GM19240 (cell line): Measurements from ENCODE around the gene MRPL55.

Experiments
- DNase-seq: peaks from one replicate; pipeline ENCODE4 v3.0.0; 2011; ENCODE audit warnings: low spot score; ENCODE audit not compliant: insufficient read length

MRPL55 gene

GRCh38 chr1:228072658-228073043 is 36.4 kb downstream of the MRPL55 start:
- no peak for DNase-seq

GRCh38 chr1:228071839-228072657 is 37.1 kb downstream of the MRPL55 start:
- DNase-seq, result no peak

DNA sequence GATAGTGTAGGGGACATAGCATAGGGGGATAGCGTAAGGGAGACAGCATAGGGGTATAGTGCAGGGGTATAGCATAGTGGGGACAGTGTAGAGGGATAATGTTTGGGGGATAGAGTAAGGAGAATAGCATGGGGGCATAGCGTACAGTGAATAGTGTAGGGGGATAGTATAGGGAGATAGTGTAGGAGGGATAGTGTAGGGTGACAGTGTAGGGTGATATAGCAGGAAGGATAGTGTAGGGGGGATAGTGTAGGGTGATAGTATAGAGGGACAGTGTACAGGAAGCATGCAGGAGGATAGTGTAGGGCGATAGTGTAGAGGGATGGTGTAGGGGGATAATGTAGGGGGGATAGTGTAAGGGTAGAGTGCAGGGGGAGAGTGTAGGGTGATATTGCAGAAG is 38.2 kb downstream of the MRPL55 start:
- no peak for DNase-seq

GRCh38 chr1:228070173-228070572 is 38.9 kb downstream of the MRPL55 start:
- no peak for DNase-seq

DNA sequence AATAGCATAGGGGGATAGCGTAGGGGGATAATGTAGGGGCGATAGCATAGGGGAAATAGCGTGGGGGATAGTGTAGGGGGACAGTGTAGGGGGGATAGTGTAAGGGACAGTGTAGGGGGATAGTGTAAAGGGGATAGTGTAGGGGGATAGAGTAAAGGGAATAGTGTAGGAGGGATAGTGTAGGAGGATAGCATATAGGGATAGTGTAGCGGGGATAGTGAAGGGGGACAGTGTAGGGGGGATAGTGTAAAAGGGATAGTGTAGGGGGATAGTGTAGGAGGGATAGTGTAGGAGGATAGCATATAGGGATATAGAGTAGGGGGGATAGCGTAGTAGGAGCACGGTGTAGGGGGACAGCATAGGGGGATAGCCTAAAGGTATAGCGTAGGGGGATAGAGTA is 40.7 kb downstream of the MRPL55 start:
- no peak for DNase-seq

- no peak for DNase-seq
Observed at GRCh38 chr1:228066891-228067654, 42.0 kb downstream of the MRPL55 start.

DNA sequence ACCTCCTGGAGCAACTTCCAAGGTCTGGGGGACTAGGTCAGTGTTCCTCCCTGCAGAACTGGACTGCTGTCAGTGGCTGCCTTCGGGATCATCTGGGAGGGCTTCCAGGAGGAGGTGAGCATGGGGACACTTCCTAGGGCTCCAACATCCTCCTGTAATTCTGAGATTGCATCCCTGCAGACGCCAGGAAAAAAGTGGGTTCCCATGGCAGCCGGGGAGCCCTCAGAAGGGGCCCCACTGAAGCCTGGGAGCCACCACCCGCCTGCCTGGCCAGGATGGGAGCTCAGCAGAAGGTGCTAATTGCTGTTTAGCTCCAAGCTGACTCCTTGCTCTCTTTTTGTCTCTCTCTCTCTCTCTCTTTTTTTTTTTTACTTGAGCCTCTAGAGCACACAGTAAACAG is 42.7 kb downstream of the MRPL55 start:
- no peak for DNase-seq

DNA sequence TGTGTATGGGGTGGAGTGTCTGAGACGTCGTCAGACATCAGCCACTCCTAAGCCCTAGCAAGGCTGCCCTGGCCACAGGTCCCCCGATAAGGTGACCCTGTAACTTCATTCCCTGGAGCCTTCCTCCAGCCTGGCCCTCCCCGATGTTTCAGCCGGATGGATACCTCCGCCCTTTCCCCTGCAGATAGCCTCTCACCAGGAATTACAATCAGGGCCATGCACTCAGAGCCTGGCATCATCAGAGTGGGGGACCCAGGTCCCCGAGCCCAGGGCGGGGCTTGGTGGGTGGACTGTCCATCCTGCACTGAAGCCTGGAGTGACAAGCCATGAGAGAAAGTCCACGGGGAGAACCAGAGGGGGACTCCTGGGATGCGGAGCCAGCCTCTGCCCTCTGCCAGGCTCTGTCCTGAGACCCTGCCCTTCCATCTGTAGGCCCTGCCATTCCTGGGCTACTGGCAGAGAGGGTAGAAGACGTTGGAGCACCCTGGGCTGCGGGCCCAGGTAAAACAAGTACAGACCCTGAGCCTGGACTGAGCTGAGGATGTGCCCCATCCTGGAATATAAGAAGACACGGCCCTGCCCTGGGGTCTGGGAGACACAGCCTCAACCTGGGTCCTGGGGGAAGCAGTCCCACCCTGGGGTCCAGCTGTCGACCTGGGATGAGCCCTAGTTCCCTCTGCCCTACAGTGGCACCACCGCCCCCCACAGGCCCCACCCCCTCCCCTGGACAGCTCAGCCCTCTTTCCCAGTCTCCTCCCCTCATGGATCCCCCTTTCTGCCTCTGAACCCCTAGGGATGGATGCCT is 43.4 kb downstream of the MRPL55 start:
- DNase-seq, result no peak

- no peak for DNase-seq
Observed at GRCh38 chr1:228064741-228065542, 44.2 kb downstream of the MRPL55 start.

GRCh38 chr1:228064296-228064695 is 44.8 kb downstream of the MRPL55 start:
- DNase-seq, result no peak

- DNase-seq, result no peak
Observed at GRCh38 chr1:228063251-228064191, 45.6 kb downstream of the MRPL55 start.

- DNase-seq, result no peak
Observed at GRCh38 chr1:228062812-228063211, 46.3 kb downstream of the MRPL55 start.

GRCh38 chr1:228062085-228062791 is 46.9 kb downstream of the MRPL55 start:
- DNase-seq, result no peak

GRCh38 chr1:228061411-228062084 is 47.6 kb downstream of the MRPL55 start:
- no peak for DNase-seq

DNA sequence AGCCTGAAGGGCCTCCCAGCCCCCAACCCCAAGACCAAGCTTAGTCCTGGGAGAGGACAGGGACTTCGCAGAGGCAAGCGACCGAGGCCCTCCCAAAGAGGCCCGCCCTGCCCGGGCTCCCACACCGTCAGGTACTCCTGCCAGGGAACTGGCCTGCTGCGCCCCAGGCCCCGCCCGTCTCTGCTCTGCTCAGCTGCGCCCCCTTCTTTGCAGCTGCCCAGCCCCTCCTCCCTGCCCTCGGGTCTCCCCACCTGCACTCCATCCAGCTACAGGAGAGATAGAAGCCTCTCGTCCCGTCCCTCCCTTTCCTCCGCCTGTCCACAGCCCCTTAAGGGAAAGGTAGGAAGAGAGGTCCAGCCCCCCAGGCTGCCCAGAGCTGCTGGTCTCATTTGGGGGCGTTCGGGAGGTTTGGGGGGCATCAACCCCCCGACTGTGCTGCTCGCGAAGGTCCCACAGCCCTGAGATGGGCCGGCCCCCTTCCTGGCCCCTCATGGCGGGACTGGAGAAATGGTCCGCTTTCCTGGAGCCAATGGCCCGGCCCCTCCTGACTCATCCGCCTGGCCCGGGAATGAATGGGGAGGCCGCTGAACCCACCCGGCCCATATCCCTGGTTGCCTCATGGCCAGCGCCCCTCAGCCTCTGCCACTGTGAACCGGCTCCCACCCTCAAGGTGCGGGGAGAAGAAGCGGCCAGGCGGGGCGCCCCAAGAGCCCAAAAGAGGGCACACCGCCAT is 48.5 kb downstream of the MRPL55 start:
- DNase-seq, result no peak

DNA sequence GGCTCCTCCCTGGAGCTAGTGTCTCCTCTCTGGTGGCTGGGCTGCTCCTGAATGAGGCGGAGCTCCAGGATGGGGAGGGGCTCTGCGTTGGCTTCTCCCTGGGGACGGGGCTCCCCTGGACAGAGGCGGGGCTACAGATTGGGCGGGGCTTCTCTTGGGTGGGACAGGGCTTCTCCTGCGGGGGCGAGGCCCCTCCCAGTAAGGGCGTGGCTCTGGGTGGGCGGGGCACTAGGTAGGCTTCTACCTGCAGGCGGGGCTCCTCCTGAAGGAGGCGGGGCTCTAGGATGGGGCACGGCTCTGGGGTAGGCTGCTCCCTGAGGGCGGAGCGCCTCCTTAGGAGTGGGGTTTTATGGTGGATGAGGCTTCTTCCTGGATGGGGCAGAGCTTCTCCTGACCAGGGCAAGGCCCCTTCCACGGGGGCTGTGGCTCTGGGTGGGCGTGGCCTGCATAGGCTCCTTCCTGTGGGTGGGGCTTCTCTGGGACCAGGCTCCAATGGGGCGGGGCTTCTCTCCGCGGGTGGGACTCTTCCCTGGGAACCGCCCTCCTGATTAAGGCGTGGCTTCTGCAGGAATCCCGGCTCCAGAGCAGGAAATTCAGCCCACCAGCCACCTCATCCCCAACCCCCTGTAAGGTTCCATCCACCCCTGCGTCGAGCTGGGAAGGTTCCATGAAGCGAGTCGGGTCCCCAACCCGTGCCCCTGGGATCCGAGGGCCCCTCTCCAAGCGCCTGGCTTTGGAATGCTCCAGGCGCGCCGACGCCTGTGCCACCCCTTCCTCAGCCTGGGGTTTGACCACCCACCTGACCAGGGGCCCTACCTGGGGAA is 49.3 kb downstream of the MRPL55 start:
- DNase-seq, result no peak

GRCh38 chr1:228058949-228059633 is 50.0 kb downstream of the MRPL55 start:
- DNase-seq, result no peak
